Activated CD4-positive, alpha-beta T cell treated with anti-CD3 and anti-CD28 coated beads, Interleukin-2, amount 50 U/mL, for 4 hours (primary cell): ENCODE data around the gene SCTR.
"Not testable (repeated sequence)": the region's sequence is repeated elsewhere in the genome, so short reads cannot be mapped to it uniquely, and the experiment has no call there.

ENCODE experiments used
- DNase-seq, 2 experiments: peaks; one replicate each; pipeline ENCODE4 v3.0.0-alpha.2; 2020

Gene SCTR

DNA sequence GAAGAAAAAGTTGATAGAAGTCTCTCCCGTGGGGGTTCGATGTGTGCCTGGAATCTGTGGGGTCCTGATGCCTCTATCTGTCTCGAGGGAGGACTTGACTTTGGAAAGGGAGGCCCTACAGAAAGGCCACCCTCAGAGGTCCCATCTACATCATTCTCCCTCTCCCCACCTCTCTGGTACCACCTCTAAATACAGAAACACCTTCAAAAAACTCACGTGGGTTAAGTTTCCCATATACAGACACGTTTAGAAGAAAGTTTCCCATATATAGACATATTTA, 97.9 kb downstream of the SCTR start:
- no peak for DNase-seq

DNA sequence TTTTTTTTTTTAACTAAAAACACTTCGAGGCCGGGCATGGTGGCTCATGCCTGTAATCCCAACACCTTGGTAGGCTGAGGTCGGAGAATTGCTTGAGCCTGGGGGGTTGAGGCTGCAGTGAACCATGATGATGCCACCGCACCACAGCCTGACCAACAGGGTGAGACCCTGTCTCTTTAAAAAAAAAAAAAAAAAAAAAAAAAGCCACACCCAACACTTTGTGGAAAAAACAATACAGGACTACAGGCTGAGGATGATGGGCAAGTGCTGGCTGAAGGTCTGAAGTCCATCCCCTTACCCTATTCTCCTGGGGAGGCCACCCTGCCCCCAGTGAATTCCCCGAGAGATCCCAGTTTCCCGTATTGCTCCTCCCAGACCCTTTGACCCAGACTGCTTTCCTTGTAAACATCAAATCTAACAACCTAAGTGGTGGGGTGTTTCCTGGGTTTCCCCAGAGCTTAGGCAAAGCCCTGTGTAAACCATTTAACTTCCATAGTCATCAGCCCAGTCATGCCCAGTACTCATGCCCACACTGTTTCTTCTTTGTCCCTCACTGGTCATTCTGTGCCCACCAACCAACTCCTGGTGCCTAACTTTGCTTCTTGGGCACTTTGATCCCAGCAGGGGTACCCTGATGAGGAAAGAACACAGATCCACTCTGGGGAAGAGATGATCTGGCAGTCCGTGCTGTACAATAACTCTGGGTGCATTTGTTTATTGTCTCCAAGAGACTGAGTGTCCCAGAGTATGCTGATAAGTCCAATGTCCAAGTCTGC, 98.5 kb downstream of the SCTR start:
- DNase-seq: no peak

DNA sequence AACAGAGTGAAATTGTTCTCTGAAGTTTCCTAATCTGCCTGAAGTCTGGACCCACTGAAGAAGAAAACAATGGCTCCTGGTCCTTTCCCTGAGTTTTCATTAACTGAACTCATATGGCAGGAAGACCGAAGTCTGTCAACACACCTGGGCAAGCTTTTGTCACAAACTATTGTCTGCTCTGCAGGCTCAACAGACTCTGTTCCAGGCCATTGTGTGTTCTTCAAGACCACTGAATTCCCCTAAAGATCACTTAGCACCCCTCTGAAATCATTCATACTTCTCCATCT, 99.2 kb downstream of the SCTR start:
- DNase-seq: no peak

DNA sequence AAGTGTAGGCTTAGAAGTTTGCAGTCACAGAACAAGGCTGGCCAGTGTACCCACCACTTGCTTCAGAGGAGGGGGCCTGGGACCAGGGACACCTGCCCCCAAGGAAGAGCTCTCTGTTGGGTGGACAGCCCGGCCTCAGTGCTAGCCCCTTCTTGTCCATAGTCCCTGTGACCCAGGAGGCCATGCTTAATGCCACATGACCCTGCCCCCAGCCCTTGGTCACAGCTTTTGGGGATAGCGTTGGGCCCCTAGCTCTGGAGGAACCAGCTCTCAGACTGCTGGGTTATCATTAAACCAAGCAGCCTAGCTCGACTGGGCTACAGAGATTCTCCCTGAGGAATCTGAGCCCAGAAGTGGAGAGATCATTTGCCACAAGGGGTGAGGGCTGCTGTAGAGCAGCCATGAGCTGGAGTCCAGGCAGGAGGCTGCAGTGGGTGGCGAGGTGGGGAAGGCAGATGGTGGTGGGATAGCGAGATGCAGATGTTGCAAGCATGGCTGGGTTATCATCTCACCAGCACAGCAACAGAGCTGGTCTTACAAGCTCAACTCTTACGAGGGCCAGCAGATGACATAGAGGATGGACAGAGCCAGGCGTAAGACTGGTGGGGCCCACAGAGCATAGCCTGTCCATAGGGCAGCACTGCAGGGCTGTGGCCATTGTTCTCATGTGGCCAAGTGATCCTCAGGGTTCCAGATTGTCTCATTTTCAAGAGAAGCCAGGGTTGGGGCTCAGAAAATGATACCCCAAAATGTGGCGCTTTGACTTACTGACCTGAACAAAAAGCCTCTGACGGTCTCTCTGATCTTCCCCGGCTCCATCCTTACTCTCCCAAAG, 99.8 kb downstream of the SCTR start:
- no peak for DNase-seq

DNA sequence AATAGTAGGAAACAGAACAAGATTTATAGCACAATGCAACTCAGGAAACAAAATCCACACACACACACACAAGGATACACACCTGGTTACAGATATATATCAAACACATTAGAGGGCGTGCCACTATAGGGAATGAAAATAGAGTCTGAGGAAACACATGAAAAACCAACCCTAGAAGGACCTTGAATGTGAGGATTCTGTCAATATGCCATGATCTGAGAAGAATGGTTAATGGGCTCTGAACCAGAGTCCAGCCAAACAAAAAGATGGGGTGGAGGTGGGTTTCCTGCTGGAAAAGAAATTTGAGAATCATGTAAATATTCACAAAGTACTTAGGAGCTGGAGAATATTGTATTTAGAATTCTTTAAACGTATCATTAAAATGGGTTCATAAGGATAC, 100.5 kb downstream of the SCTR start:
- DNase-seq: no peak

DNA sequence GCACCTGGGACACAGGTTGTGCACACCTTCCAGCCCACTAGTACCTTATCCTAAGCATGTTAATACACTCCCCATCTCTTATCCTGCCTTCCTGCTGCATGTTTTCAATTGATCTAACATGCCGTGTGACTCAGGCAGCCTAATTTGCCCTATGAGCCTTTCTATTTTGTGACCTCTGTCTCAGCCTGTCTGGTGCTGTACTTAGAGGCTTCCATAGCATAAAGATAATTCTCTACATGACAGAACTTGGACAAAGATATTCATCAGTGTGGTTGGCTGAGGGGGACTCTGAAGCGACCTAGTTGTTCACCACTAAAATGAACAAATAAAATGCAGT, 101.2 kb downstream of the SCTR start:
- DNase-seq: no peak

DNA sequence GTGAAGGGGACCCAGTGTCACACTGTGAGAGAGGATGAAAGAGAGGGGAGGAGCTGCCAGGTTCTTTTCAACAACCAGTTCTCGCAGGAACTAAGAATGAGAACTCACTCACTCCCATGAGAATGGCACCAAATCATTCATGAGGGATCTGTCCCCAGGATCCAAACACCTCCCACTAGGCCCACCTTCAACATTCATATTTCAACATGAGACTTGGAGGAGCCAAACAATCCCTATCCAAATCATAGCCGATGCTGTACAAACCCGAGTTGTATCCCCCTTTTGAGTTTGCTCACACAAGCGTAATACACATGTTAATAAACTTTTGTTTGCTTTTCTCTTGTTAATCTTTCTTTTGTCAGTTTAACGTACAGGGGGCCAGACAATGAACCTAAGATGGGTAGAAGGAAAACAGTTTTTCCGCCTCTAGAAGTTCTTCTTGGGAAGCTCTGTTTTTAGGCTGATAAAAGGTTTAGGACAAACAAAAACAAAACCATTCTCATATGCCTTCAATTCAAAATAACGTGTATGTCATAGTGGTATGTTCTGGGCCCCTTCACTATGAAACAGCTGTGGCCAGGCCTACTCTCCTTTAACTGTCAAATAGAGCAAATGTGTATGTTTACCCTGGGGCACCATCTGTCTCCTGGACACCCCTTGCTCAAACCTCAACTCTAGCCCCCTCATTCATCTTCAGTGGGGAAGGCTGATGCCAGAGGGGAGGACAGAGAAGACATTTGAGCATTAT, 101.7 kb downstream of the SCTR start:
- no peak for DNase-seq

DNA sequence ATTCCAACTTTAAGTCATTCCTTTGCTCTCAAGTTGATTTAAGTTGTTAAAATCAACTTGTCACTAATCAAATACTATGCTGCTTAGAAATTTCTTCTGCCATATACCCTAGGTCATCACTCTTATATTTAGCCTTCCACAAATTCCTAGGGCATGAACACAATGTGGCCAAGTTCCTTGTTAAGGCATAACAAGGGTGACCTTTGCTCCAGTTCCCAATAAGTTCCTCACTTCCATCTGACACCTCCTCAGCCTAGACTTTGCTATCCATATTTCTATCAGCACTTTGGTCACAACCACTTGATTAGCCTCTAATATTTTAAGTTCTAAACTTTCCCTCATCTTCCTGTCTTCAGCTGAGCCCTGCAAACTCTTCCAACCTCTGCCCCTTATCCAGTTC, 102.5 kb downstream of the SCTR start:
- DNase-seq: no peak

DNA sequence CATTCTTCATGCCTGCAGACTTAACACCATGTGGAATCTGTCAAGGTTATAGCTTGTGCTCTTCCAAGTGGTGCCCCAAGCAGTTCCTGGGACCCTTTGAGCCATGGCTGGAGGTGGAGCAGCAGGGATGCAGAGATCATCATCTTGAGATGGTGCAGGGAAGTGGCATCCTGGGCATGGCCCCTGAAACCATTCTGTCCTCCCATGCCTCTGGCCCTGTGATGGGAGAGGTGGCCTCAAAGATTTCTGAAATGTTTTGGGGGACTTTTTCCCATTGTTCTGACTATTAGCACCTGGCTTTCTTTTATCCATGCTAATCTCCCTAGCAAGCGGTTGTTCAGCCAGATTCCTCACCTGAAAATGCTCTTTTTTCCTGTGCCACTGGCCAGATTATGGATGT, 103.0 kb downstream of the SCTR start:
- DNase-seq: no peak

DNA sequence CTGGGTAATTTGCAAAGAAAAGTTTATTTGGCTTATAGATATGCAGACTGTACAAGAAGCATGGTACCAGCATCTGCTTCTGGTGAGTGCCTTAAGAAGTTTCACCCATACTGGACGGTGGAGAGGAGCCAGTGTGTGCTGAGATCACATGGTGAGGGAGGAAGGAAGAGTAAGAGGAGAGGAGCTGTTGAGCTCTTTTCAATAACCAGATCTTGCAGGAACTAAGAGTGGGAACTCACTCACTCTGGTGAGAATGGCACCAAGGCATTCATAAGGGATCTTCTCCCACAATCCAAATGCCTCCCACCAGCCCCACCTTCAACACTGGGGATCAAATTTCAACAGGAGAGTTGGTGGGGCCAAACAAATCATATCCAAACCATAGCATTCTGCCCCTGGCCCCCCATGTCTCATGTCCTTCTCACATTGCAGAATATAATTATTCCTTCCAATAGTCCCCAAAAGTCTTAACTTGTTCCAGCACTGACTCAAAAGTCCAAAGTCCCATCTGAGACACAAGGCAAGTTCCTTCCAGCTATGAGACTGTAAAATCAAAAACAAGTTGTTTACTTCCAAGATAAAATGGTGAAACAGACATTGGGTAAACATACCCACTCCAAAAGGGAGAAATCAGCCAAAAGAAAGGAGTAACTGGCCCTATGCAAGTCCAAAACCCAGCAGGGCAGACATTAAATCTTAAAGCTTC, 104.3 kb downstream of the SCTR start:
- no peak for DNase-seq

DNA sequence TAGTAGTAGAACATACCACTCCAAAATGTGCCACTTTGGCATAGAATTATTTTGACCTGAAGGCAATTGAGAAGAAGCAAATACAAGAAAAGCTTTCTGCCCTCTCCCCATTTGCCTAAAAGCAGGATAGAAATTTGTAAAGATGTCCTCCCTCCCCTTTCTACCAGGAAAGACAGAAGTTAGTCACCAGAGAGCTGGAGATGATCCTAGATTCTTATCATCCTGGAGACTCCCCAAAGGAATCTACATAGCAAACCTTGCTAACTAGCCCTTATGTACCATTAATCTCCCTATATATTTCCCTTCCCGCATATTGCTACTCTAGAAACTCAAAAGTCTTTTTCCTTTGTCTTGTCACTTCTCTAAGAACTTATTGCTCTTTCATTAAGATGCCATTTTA, 105.2 kb downstream of the SCTR start:
- DNase-seq: no peak

DNA sequence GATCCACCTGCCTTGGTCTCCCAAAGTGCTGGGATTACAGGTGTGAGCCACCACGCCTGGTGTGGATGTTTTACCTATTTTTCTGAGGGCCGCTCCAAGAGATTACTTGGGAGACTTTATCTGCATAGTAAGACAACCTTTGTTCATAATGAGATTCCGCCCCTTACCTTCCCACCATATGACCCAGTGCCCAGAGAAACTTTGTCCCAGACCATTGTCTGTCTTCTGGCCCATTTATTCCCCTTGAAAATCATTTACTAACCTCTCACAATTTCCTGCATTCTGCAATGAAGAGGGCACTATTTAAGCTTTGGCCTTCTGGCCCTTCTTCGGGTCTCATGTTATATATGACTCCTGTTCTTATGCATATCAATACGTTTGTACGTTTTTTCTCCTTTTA, 106.4 kb downstream of the SCTR start:
- DNase-seq: no peak

DNA sequence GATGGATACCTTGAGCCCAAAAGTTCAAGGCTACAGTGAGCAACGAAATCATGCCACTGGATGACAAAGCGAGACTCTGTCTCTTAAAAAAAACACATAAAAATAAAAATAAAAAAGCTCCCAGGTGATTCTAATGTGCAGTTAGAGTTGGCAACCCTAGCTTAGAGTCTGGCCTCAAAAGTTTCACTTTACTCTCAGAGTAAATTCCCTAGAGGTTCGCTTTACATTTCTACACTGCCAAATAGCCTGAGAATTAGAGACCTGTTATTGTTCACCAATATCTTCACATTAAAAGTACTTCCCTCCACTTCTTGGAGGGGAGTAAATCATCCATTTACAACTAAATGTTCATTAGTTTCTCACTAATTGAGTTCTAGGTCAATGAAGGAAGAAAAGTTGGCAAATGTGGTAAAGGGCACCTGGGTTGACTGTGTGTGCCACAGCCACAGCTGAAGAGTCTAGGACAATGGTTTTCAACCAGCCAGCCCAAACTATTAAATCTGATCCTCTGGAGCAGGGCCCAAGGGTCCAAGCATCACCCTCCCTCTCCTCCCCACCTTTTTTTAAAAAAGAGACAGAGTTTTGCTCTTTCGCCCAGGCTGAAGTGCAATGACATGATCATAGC, 107.9 kb downstream of the SCTR start:
- DNase-seq: no peak

DNA sequence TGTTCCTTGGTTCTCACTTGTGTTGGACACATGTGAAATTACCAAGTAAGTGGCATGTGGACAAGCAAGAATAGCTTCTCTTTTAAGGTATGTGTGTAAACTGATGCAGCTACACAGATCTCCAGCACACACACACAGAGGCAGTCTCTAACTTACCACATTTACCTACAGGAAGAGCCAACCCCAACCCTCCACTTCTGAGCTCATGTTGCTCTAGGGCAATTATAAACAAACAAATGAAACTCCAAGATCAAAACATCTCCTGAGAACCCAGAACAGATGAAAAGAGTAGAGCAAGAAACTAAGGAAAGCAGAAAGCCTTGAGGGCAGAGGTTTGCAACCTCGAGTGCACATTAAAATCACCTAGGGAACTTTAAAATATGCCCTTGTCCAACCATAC, 108.7 kb downstream of the SCTR start:
- no peak for DNase-seq

DNA sequence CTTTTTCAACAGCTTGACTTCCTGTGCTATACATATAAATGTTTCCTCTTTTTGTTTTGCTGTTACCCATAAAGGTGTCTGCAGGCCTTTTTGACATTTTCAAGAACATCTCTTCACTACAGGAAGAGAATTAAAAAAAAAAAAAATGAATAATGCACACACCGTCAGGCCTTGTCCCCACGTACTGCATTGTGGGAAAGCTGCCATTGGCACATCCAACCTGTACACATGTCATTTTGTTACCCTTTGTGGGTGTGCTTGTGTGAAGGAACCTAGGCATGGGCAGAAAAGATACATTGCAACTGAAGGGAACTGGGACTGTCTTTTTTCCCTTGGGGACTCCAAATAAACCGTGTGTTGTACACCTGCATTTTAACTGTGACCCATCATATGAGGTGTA, 109.4 kb downstream of the SCTR start:
- no peak for DNase-seq

DNA sequence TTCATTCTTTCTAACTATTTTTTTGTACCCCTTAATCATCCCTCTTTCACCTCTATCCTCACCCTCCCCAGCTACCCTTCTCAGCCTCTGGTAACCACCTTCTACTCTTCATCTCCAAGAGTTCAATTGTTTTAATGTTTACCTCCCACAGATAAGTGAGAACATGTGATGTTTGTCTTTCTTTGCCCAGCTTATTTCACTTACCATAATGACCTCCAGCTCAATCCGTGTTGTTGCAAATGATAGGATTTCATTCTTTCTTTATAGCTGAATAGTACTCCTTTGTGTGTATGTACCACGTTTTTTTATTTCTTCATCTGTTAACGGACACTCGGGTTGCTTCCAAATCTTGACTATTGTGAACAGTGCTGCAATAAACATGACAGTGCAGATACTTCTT, 114.8 kb downstream of the SCTR start:
- DNase-seq: no peak

DNA sequence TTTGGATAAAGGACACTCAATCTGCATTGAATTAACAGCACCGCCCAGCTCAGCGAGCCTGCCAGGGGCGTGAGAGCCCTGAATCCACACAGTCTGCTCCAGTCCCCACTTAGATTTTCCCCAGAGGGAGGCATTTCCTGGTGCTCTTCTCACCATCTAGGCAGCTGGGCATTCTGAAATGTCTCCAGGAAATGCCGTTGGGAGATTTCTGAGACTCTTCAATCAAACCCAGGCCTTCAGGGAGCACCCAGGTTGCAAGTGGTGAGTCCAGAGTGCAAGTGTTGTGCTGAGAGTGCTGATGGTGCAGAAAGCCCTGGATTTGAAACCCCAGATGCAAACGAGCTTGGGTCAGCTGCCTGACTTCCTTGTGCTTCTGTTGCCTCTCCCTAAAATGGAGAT, 116.1 kb downstream of the SCTR start:
- DNase-seq: no peak

DNA sequence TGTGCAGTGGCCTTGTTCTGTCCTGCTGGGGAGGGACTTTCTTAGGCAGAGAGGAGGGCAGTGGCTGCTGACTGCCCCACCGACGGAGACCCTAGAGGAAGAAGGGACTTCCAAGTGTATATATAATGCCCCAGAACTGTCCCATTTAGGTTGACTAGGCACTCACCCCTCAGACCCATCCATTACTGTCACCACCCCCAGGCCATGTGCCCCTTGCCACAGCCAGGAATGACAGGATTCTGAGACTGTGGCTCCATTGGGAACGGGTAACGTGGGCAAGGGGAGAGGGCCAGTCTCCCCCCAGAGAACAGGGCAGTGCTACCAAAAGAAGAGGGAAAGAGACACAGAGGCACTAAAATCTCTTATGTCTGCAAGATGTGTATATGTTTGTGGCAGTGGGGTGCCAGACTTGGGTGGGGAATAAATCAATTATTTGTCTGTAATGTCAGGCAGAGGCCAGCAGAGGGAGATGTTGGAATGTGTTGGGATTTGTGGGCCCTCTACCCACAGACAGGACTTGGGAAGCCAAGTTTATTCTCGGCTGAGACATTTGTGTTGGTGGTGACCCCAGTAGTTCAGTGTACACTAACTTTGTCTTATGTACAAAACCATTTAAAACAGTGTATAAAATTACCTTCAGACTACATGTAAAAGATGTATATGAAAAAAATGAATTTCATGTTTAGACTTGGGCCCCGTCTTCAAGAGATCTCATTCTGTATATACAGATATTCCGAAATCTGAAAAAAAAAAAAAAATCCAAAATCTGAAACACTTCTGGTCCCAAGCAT, 116.7 kb downstream of the SCTR start:
- DNase-seq: no peak

DNA sequence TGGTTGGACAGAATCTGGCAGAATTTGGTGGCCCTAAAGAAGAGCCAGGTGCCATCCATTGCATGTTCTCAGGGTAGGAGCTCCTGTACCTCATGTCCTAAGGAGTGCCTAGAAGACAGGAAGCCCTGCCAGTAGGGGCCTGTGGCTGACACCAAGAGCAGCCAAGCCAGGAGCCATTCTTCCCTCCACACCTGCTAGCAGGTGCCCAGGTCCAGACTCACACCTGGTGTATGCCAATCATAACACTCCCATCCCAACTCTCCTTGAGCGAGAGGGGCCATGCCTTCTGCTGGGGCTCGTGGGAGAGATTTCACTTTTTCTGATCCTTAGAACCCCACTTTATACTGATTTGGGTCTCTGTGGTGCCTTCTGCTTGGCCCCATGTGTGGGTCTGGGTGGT, 119.1 kb downstream of the SCTR start:
- DNase-seq: no peak

DNA sequence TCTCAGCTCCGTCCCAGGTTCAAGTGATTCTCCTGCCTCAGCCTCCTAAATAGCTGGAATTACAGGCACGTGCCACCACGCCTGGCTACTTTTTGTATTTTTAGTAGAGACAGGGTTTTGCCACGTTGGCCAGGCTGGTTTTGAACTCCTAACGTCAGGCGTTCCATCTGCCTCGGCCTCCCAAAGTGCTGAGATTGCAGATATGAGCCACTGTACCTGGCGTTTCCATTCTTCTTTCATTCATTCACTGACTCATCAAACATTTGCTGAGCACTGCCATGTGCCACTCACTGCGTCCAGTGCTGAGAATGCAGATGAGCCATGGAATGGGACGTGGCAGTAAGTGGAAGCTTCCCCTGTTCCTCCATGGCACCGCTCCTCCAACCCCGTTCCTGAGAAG, 120.7 kb downstream of the SCTR start:
- not testable (repeated sequence) for DNase-seq

DNA sequence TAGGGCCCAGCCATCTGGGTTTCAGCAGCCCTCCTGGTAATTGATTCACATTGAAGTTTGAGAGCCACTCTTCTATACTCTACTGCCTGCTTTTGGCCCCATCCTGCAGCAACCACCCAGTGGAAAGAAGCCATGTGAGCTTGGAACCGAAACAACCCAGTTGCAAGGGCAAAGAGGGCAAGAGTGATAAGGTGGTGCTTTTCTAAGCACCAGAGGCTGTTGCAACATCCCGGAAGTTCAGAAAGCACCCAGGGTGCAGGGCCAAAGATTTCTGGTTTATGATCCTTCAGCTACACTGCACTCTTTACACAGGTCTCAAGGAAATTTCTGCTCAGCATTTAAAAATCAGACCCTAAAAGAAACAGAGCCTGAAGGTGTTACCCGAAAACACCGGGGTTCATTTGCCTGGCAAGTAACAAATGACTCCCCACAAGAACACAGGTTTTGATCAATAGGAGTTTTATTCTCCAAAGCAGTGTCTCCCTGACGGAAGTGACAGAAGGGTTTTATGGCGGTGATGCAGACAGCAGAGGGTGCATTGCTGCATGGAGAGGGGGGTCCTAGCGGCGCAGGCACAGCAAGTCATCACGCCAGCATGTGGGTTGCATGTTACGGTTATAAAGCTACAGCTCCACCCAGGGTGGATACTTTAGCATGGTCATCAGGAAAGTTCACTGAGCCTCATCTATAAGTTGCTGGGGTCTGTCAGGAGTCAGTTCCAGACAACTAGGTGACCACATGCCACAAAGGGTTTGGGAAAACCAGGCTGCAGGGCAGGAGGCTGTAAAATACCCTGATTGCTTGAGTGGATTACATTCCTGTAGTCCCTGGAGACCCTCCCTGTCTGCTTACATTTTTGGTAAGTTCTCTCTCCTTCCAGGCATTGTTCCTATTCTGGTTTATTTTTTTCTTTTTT, 121.4 kb downstream of the SCTR start:
- DNase-seq: no peak
